HepG2 (cell line): ENCODE measurements around the gene FKBP1B. TPM values are rescaled to one million over a fixed set of nuclear protein-coding genes. Genes with fewer than 3 reads are reported as not detected.

Experiments
- ARNTL ChIP-seq: sonication (generic); formaldehyde crosslinking; IDR thresholded peaks from 2 replicates; pipeline ENCODE4 v1.4.0; 2020; ENCODE audit warnings: mild to moderate bottlenecking, missing genetic modification reagents
- CCAR2 ChIP-seq: fragments of 200-400 bp; formaldehyde crosslinking; optimal IDR thresholded peaks from 2 replicates; pipeline ENCODE3; 2018; ENCODE audit warnings: low read depth, mild to moderate bottlenecking, low read length, moderate library complexity
- GFI1 ChIP-seq: sonication (generic); formaldehyde crosslinking; IDR thresholded peaks from 2 replicates; pipeline ENCODE4 v1.5.0; 2020; ENCODE audit warnings: missing genetic modification reagents, mild to moderate bottlenecking, borderline replicate concordance
- HIVEP1 ChIP-seq: sonication (generic); formaldehyde crosslinking; IDR thresholded peaks from 2 replicates; pipeline ENCODE4 v1.4.0; 2020; ENCODE audit warnings: mild to moderate bottlenecking, missing genetic modification reagents
- JDP2 ChIP-seq: sonication (generic); formaldehyde crosslinking; IDR thresholded peaks from 2 replicates; pipeline ENCODE4 v1.8.1; 2022; ENCODE audit warnings: missing genetic modification reagents, borderline replicate concordance
- KLF9 ChIP-seq: IDR thresholded peaks from 2 replicates; pipeline ENCODE4 v1.6.1; 2016; ENCODE audit warnings: low read depth
- MBNL3 ChIP-seq: fragments of 250-450 bp; sonication (Bioruptor Pico); conservative IDR thresholded peaks from 2 replicates; pipeline ENCODE4 v1.8.0; 2022; ENCODE audit warnings: mild to moderate bottlenecking, inconsistent platforms
- MTF1 ChIP-seq: sonication (generic); formaldehyde crosslinking; IDR thresholded peaks from 2 replicates; pipeline ENCODE4 v1.5.0; 2020; ENCODE audit warnings: missing genetic modification reagents
- NCOA2 ChIP-seq: sonication (generic); formaldehyde crosslinking; IDR thresholded peaks from 2 replicates; pipeline ENCODE4 v1.8.0; 2022; ENCODE audit warnings: inconsistent platforms
- NCOR1 ChIP-seq: fragments of 200-600 bp; sonication (generic); IDR thresholded peaks from 2 replicates; pipeline ENCODE4 v1.7.0; 2017; ENCODE audit warnings: antibody characterized with exemption, low read length, borderline replicate concordance
- RFX5 ChIP-seq: IDR thresholded peaks from 2 replicates; pipeline ENCODE4 v1.6.1; 2011; ENCODE audit warnings: low read depth, low read length, improper control_type of control experiment
- TGIF2 ChIP-seq: IDR thresholded peaks from 2 replicates; pipeline ENCODE4 v1.6.1; 2016; ENCODE audit warnings: control low read depth, missing compliant biosample characterization
- ZNF333 ChIP-seq: sonication (generic); formaldehyde crosslinking; IDR thresholded peaks from 2 replicates; pipeline ENCODE4 v1.4.0; 2020; ENCODE audit warnings: mild to moderate bottlenecking, missing genetic modification reagents, borderline replicate concordance
- ZNF335 ChIP-seq: sonication (generic); formaldehyde crosslinking; IDR thresholded peaks from 2 replicates; pipeline ENCODE4 v1.4.0; 2020; ENCODE audit warnings: missing genetic modification reagents
- ZNF607 ChIP-seq: sonication (generic); formaldehyde crosslinking; IDR thresholded peaks from 2 replicates; pipeline ENCODE4 v1.5.1; 2020; ENCODE audit warnings: missing genetic modification reagents, mild to moderate bottlenecking, borderline replicate concordance
- ZNF772 ChIP-seq: sonication (generic); formaldehyde crosslinking; IDR thresholded peaks from 2 replicates; pipeline ENCODE4 v1.5.0; 2020; ENCODE audit warnings: mild to moderate bottlenecking, missing genetic modification reagents
- ZNF780A ChIP-seq: sonication (generic); formaldehyde crosslinking; IDR thresholded peaks from 2 replicates; pipeline ENCODE4 v1.8.0; 2022; ENCODE audit warnings: mild to moderate bottlenecking, missing genetic modification reagents, moderate library complexity
- polyA plus RNA-seq, 8 experiments: library from polyadenylated mRNA; depleted of rRNA in 3 of 8; stranded (reverse) in 7 of 8; unstranded in 1 of 8; fragments of >200 nt; fragmentation: Illumina TruSeq in 4 of 8; extraction: Trizol in 4 of 8; gene quantifications; 2 replicates each; pipeline versions ENCODE4 v1.2.1 to v1.2.3, GENCODE V29; 2011 to 2016; ENCODE audit warnings: low read depth in 4 of 8, missing spikeins in 1 of 8, mixed read lengths in 1 of 8; ENCODE audit not compliant: insufficient read depth in 1 of 8
- total RNA-seq, 5 experiments: library from RNA; depleted of rRNA; stranded (reverse); fragments of >200 nt; fragmentation: Illumina TruSeq; extraction: Trizol; gene quantifications; 2 replicates each; pipeline ENCODE4 v1.2.3, GENCODE V29; 2016; ENCODE audit warnings: low read depth in 1 of 5
- TF ChIP-seq, protein P1 (sequence below): sonication (generic); formaldehyde crosslinking; IDR thresholded peaks from 2 replicates; pipeline ENCODE4 v1.5.0; 2020; ENCODE audit warnings: mild to moderate bottlenecking, missing genetic modification reagents
- TF ChIP-seq, protein P2 (sequence below): sonication (generic); formaldehyde crosslinking; IDR thresholded peaks from 2 replicates; pipeline ENCODE4 v1.8.0; 2022; ENCODE audit warnings: missing genetic modification reagents, low read depth, mild to moderate bottlenecking, borderline replicate concordance
- TF ChIP-seq, protein P3 (sequence below): sonication (generic); formaldehyde crosslinking; IDR thresholded peaks from 2 replicates; pipeline ENCODE4 v1.4.0; 2020; ENCODE audit warnings: missing genetic modification reagents
- TF ChIP-seq, protein P4 (sequence below): sonication (generic); formaldehyde crosslinking; IDR thresholded peaks from 2 replicates; pipeline ENCODE4 v1.4.0; 2020; ENCODE audit warnings: missing genetic modification reagents
- TF ChIP-seq, protein P5 (sequence below): sonication (generic); formaldehyde crosslinking; IDR thresholded peaks from 2 replicates; pipeline ENCODE4 v1.5.0; 2020; ENCODE audit warnings: missing genetic modification reagents, mild to moderate bottlenecking, borderline replicate concordance

The FKBP1B gene
- total and polyA plus RNA-seq, 2 of the 13 experiments (the other 11 are each of a cell fraction or from before 2014, with no cell fraction given): 35.2 to 96.3 TPM

DNA sequence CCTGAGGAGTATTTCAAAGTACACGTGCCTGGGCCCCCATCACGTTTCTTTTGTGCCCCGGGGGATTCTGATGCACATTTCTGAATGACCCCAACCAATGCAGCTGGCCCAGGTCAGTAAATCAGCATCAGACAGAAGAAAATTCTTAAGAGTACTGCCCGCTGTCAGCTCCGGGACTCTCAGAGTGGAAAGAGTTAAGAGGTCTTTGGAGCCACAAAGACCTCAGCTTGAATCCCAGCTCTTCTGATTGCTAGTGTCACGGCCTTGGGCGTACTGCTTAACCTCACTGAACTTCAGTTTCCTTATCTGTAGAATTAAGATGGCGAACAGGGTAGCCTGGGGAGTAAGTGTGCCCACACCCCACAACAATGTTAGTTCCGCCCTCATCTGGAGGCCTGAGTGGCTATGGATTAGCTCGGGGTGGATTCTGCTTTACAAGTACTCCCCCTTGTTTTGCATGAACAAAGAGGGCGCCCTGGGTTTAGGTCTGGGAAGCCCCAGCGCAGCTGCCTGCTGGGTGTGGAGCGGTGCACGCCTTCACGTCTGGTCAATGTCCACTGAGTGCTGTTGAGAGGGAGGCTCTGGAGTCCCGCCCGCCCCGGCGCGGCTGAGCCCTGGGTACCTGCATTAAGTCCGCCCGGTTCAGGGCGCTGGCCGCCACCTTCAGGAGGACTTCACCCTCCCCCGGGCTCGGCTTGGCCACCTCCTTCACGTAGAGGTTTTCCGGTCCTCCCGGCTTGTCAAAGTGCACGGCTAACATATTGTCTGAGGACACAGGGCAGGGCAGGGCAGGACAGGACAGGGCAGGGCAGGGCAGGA lies 34.2 kb downstream of the FKBP1B start (continued):
- TF ChIP-seq ARNTL (no peak), CCAR2 (no peak), TGIF2 (CRISPR knock-in tag) (peak; percentile 81), GFI1 (CRISPR knock-in tag) (peak; percentile 51), RFX5 (no peak; the same call in 1 of the 2 replicates), MTF1 (CRISPR knock-in tag) (no peak), NCOR1 (peak; percentile 81; the same call in 1 of the 2 replicates), ZNF780A (peak; percentile 97; the same call in 1 of the 2 replicates), HIVEP1 (no peak), KLF9 (CRISPR knock-in tag) (peak; percentile 71), MBNL3 (CRISPR knock-in tag) (no peak), ZNF772 (CRISPR knock-in tag) (peak; percentile 96), ZNF607 (CRISPR knock-in tag) (0 out of 2 replicates have a peak, but pooled peaks have one; percentile 30), JDP2 (CRISPR knock-in tag) (no peak), ZNF335 (CRISPR knock-in tag) (0 out of 2 replicates have a peak, but pooled peaks have one; percentile 62), ZNF333 (no peak), NCOA2 (CRISPR knock-in tag) (peak; percentile 34; the same call in 1 of the 2 replicates)
- TF ChIP-seq, protein P1, sequence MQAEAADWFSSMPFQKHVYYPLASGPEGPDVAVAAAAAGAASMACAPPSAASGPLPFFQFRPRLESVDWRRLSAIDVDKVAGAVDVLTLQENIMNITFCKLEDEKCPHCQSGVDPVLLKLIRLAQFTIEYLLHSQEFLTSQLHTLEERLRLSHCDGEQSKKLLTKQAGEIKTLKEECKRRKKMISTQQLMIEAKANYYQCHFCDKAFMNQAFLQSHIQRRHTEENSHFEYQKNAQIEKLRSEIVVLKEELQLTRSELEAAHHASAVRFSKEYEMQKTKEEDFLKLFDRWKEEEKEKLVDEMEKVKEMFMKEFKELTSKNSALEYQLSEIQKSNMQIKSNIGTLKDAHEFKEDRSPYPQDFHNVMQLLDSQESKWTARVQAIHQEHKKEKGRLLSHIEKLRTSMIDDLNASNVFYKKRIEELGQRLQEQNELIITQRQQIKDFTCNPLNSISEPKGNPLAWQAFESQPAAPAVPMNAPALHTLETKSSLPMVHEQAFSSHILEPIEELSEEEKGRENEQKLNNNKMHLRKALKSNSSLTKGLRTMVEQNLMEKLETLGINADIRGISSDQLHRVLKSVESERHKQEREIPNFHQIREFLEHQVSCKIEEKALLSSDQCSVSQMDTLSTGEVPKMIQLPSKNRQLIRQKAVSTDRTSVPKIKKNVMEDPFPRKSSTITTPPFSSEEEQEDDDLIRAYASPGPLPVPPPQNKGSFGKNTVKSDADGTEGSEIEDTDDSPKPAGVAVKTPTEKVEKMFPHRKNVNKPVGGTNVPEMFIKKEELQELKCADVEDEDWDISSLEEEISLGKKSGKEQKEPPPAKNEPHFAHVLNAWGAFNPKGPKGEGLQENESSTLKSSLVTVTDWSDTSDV (CRISPR knock-in tag): no peak; the same call in 1 of the 2 replicates
- TF ChIP-seq, protein P2, sequence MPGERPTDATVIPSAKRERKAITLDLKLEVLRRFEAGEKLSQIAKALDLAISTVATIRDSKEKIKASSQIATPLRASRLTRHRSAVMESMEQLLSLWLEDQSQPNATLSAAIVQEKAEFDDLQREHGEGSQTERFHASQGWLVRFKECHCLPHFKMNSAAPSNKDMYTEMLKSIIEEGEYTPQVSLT (CRISPR knock-in tag): no peak; the same call in 1 of the 2 replicates
- TF ChIP-seq, protein P3, sequence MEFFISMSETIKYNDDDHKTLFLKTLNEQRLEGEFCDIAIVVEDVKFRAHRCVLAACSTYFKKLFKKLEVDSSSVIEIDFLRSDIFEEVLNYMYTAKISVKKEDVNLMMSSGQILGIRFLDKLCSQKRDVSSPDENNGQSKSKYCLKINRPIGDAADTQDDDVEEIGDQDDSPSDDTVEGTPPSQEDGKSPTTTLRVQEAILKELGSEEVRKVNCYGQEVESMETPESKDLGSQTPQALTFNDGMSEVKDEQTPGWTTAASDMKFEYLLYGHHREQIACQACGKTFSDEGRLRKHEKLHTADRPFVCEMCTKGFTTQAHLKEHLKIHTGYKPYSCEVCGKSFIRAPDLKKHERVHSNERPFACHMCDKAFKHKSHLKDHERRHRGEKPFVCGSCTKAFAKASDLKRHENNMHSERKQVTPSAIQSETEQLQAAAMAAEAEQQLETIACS (CRISPR knock-in tag): no peak; the same call in 1 of the 2 replicates
- TF ChIP-seq, protein P4, sequence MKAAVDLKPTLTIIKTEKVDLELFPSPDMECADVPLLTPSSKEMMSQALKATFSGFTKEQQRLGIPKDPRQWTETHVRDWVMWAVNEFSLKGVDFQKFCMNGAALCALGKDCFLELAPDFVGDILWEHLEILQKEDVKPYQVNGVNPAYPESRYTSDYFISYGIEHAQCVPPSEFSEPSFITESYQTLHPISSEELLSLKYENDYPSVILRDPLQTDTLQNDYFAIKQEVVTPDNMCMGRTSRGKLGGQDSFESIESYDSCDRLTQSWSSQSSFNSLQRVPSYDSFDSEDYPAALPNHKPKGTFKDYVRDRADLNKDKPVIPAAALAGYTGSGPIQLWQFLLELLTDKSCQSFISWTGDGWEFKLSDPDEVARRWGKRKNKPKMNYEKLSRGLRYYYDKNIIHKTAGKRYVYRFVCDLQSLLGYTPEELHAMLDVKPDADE (CRISPR knock-in tag): no peak; the same call in 1 of the 2 replicates
- TF ChIP-seq, protein P5, sequence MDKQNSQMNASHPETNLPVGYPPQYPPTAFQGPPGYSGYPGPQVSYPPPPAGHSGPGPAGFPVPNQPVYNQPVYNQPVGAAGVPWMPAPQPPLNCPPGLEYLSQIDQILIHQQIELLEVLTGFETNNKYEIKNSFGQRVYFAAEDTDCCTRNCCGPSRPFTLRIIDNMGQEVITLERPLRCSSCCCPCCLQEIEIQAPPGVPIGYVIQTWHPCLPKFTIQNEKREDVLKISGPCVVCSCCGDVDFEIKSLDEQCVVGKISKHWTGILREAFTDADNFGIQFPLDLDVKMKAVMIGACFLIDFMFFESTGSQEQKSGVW (CRISPR knock-in tag): no peak
